GM19351 (cell line): Measurements from ENCODE around the gene ZNF785.
"Not testable (repeated sequence)": the region's sequence is repeated elsewhere in the genome, so short reads cannot be mapped to it uniquely, and the experiment has no call there.

Source experiments
- ATAC-seq: cut with Tn5 transposase; IDR thresholded peaks from one replicate; pipeline ENCODE4 v1.9.1; 2021; ENCODE audit warnings: mild to moderate bottlenecking, moderate library complexity; ENCODE audit not compliant: unreplicated experiment

ZNF785 gene

GRCh38 chr16:30603945-30604315 lies 18.4 kb upstream of the ZNF785 start:
- ATAC-seq: no peak

- no peak for ATAC-seq
Observed at GRCh38 chr16:30602616-30603277, 17.2 kb upstream of the ZNF785 start.

- ATAC-seq: no peak
Observed at GRCh38 chr16:30601966-30602365, 16.5 kb upstream of the ZNF785 start.

GRCh38 chr16:30600929-30601328 lies 15.4 kb upstream of the ZNF785 start:
- no peak for ATAC-seq

- ATAC-seq: no peak
Observed at GRCh38 chr16:30600215-30600614, 14.7 kb upstream of the ZNF785 start.

- no peak for ATAC-seq
Observed at GRCh38 chr16:30592871-30593270, 7.4 kb upstream of the ZNF785 start.

GRCh38 chr16:30590869-30591268 lies 5.4 kb upstream of the ZNF785 start:
- ATAC-seq: not testable (repeated sequence)

GRCh38 chr16:30589582-30589981 lies 4.1 kb upstream of the ZNF785 start:
- not testable (repeated sequence) for ATAC-seq

GRCh38 chr16:30588651-30589050 lies 3.2 kb upstream of the ZNF785 start:
- ATAC-seq: no peak

- ATAC-seq: peak; percentile 23
Observed at GRCh38 chr16:30585022-30585399, 486 bp downstream of the ZNF785 start.

- no peak for ATAC-seq
Observed at GRCh38 chr16:30582611-30583340, 2.7 kb downstream of the ZNF785 start.

GRCh38 chr16:30581457-30581856 lies 4.0 kb downstream of the ZNF785 start:
- no peak for ATAC-seq

- no peak for ATAC-seq
Observed at GRCh38 chr16:30574678-30575077, 10.8 kb downstream of the ZNF785 start.

GRCh38 chr16:30571445-30572322 lies 13.8 kb downstream of the ZNF785 start, which contains the start of gene ZNF688:
Gene ZNF688, minus strand, starts transcription at chr16:30571714. Its CDS starts 85 bp downstream, at chr16:30571629.
- ATAC-seq: peak; percentile 82

- ATAC-seq: no peak
Observed at GRCh38 chr16:30570636-30571444, 14.7 kb downstream of the ZNF785 start.

GRCh38 chr16:30569746-30570635 lies 15.5 kb downstream of the ZNF785 start:
- ATAC-seq: no peak

GRCh38 chr16:30569281-30569680 lies 16.2 kb downstream of the ZNF785 start:
- ATAC-seq: no peak

- ATAC-seq: no peak
Observed at GRCh38 chr16:30567991-30568638, 17.4 kb downstream of the ZNF785 start.
